NCI-H2196 (cell line): ENCODE measurements around the gene CRACR2A.

ENCODE experiments used
- DNase-seq: peaks from one replicate; lab custom pipeline; 2025; ENCODE audit not compliant: unreplicated experiment; lab: John Stamatoyannopoulos, UW

The CRACR2A gene

DNA sequence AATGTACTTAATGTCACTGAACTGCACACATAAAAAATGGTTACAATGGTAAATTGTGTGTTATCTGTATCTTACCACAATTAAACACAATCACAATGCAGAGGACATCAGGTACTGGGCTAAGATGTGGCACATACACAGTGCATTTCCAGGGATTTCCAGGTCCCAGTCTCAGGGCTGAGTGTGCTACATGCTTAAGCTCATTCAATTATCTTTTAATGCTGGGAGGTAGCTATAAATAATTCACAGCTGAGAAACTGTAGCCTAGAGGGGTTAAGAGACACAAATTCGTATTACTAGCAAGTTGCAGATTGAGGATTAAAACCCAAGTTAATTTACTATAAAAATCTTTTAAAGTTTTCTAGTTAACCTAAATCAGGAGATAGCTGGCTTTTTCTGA is 67.1 kb downstream of the CRACR2A start:
- no peak for DNase-seq

DNA sequence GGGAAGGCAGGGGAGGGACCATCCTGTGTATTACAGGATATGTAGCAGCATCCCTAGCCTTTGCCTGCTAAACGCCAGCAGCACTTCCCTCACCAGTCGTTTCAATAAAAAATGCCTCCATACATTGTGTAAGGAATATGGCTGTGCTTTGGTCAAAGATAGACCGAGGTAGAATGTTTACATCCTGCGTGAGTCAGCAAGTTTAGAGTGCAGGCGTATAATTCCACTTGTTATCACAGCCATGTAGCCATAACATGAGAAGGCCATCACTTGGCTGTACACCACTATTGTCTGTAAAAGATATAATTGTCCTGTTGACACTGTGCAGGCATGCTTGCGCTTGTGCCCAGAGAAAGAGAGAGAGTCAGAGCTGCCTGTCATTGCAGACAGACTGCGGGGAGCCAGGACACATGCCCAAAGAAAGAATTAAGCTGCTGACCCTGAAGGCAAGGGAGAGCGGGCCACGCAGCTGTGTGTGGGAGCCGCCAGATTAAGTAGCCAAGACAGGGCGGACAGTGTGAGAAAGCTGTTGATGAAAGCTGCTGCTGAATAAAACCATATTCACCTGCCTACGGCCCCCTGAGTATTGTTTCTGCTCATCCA is 68.4 kb downstream of the CRACR2A start:
- no peak for DNase-seq

DNA sequence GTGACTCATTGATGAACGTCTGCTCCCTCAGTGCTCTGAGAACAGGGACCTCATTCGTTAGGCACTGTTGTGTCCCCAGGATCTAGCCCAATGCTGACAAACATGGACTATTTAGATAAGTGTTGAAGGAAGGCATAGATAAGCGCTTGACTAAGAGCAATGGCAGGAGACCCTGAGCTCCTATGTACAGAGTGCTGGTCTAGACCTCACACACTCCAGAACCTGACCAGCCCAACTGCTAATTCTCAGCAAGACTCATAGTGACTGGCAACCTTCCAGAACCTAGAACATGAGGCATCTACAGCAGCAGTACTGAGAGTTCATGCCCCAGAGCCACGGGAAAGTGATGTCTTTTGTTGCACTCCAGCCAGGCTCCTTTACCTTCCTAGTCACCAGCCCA is 69.2 kb downstream of the CRACR2A start:
- no peak for DNase-seq

DNA sequence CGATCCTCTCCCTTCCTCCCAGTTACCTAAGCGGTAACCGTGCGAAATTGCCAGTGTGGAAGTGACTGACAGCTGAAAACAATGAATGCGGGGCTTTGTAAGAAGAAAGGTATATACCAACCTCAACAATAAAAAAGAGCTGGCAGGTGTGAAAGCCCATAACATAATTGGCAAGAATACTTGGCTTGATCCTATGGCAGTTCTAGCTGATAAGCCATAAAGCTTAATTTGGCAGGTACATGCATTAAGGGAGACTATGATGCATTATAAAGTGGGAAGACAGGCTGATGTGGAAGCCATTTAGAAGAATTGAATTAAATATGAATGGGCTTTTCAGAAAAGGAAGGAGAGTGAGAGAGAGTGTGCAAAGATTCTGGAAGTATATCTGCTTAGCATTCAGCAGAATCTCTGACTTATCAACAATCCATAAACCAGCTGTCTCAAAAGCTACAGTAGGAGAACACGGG is 71.3 kb downstream of the CRACR2A start:
- DNase-seq: no peak

DNA sequence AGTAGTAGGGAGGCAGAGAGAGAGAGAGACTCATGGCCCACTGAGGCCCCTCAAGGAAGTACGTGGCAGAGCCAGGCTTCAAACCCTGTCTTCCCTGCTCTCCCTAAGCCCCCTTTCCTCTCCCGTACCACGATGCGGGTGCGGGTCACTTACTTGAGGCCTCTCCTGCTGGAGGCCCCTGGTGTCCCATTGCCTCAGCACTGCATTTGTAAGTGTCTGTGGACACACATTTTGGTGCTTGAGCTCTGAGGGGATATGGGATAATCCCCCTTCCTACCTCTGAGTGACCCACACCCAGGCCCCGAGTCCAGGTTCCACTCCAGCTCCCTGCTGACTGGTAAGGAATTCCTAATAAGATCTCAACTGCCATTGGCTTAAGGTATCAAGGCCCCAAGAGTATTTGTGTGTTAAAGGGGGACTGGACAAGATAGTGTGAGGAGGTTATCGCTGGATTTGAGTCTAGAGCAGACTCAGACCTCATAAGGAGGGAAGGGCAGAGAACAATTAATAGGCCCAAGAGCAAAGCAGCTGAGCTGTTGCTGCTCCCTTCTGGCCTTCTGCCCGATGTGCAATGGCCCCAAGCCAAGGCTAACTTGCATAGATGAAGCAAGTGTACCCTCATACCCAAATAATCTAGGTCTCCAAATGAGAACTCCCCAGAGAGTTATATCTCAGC is 71.9 kb downstream of the CRACR2A start:
- peak; percentile 9 for DNase-seq

DNA sequence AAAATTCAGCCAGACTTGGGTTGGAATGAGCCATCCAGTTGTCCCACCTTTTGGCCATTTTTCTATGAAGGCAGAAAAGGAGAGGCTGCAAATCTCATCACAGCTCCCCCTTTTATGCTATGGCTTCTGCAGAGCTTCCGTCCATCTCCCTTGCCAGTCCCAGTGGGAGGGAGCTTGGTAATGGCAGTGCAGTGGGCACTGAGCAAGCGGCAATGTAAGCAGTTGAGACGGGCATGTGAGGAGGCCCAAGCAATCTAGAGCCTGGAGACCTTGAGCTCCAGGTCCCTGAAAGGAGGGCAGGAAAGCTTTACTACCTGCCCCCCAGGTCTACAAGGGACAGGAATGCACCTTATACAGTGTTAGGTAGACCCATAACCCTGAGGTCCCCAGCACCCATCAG is 73.1 kb downstream of the CRACR2A start:
- no peak for DNase-seq

DNA sequence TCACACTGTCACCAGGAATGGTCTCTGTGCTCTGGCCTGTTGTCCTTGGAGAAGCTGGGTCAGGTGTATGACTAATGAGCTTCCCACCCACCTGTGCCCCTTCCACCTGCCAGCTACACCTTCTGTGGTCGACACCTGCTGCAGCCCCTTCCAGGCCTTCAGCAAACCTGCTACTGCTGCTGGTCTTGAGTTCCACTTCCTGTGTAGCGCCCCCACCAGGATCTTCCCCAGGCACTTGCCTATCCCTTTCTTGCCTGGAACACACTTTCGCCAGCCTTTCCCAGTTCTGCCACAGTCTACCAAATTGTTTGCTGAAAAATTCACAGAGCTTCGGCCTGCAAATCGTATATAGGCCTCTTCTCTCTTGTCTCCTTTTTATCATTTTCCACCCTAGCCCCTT is 75.3 kb downstream of the CRACR2A start:
- DNase-seq: no peak

DNA sequence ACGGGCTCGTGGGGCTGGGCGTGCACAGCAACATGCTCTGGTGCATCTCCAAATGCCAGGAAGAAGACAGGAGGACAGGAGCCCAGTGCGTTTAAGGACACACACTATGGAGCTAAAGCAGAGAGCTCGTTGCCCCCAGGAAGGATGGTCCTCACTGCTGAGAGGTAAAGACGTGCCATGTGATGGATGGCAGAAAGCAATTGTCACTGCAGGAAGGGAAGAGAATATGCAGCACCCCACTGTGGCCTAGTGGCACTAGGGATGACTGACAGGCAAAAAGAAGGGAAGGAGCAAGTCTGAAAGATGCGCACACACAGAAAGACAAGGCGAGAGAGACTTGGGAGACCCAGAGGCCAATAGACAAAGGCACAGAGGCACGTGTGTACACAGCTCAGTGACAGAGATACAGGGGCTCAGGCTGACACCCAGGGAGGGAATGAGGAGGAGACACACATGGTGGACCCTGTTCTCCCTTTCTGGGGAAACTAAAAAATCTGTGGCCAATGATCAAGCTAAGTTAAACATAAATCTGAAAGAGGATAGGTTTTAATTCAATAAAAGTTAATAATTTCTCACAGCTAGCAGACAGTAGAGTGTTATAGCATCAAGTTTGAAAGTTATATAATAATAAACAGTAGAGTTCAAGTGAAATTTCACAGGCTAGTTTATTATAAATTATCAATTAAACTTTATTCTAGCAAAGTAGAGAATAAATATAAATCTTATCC is 78.8 kb downstream of the CRACR2A start:
- no peak for DNase-seq

DNA sequence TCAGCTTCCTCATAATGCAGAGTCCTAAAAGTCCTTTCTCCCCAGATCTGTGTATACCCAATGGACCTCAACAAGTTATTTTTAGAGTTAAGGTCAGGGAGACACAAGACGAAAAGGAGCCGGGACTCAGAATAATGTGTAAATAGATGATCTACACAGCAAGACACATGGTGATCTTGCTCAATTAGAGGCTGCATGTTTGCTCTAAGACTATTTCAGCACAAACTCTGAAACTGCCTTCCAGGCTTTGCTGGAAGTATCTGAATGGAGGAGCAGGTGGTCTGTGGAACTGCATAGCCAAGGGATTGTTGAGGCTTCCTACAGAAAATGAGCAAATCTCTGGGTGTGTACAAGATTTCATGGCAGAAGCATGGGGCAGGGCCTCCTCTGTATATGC is 80.8 kb downstream of the CRACR2A start:
- DNase-seq: no peak

DNA sequence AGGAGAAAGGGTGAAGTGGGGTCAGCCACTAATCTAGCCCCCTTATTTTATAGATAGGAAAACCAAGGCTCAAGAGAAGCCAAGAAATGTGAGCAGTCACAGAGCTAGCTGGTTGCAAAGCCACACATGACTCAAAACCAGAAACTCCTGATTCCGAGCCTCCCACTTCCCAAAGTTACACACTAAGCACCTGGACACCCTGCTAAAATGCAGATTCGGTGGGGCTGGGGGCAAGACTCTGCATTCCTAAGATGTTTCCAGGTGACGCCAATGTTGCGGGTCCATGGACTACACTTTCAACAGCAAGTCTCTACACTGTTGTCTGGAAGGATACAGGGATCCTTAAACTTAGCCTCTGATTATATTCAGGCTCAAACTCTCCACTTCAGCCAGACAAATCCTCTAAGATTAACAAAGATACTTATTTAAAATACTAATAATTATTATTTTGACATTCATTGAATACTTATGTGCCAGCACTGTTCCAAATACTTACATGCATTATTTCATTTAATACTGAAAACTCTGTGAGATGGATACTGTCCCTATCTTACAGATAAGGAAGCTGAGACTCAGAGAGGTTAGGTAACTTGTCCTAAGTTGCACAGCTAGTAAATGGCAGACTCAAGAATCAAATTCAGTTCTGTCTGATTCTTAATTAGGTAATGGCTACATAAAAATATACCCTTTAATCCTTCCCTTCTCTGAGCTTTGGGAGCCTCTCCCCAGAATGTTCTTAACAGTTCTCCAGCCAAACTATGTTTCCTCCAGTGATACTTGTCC is 81.4 kb downstream of the CRACR2A start:
- no peak for DNase-seq

DNA sequence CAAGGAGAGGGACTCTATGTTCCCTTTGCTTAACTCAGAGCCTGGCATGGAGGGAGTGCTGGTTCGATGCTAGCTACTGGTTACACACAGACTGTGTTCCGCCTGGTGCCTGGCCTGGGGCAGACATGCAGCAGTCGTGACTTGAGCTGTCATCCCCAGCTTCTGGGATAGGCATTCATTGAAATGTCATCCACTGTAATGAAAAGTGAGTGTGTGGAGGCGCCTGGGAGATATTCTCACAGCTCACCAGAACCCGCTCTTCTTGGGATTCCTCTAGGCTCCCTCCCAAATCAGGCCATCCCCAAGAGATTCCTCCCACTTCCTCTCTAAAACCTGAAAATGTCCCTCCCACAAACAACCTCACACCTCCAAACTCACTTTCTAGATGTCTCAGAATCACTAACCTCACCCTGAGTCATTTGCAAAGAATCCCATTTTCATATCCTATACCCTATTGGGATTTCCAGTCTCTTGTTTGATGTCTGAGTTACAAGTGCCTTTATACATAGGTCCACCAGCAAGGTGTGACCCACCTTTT is 82.8 kb downstream of the CRACR2A start:
- no peak for DNase-seq

DNA sequence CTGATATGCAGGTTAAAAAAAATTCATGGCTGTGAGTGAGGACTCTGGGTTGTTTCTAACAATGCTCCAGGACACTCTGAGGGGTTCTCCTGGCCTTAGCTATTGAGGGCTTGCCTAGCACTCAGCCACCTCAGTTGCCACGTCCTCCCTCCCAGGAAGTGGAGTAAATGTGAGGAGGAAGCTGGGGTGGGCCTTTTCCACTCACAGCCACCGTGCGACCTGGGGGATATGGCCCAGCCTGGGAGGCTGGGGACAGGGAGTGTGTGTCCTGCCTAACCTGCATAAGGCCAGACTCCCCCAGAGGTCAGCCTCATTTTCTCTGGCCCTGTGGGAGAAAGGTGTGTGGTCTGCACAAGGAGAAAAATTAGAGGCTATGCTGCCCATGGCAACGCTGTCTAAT is 83.3 kb downstream of the CRACR2A start:
- no peak for DNase-seq

DNA sequence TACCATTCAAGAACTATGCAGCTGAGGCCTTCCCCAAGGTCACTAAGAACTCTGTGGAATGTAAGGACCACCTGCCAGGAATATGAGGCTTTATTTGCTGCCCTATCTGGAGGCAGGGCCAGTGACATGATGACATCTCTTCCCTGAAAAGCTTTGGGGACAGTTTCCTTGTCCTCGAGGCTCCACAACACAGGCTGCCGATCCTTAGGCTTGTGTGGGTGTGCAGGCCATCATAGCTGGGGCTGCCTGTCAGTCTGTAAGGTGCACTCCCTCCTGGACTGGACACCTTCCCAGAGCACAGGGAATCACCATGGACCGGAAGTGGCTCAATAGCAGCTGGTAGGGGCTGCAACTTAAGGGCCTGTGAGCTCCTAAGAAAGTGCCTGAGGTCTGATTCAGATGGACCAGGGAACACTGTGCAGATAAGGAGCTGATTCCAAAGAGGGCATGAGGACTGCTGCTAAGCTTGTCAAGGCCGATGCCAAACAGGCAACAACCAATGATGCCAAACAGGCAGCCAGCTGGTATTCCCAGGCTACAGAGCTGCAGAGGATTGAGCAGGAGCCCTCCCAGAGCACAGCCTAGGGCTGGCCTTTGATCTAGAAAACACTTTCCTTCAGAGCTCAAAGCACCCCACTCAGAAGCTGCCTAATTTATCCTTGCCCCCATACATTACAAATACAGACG is 84.3 kb downstream of the CRACR2A start:
- no peak for DNase-seq

DNA sequence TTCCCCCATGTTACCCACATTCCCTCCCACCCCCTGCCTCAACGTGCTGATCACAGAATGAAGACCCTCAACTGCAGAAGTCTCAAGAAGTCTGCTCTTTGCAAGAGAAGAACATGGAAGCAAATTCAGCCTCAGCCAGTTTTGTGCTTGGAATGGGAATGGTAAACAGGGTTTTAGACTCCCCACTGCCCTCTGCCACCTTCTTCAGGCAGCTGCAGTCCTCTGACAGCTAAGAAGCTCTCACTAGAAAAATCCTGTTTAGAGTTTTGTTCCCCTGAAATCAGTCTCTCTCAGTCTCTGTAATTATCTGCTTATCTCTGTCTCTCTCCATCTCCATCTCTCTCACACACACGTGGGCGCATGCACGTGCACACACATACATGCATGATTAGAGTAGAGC is 85.4 kb downstream of the CRACR2A start:
- DNase-seq: no peak

DNA sequence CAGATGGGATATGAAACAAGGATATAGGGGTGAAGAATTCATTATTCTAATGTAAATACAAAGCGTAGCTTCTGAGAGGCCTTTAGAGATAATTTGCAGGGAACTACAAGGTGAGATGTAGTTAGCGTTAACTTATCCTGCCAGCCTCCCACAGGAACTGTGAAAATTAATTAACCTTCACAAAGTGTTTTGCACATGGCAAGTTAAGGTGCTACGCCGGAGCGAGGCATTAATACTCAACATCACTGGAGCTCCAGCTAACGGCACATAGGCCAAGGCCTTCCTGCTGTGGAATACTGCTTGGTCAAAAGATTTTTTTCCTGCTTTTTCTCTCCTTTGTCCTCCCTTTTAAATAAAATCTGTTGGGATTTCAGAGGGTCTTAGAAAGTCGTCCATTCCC is 86.5 kb downstream of the CRACR2A start:
- no peak for DNase-seq

DNA sequence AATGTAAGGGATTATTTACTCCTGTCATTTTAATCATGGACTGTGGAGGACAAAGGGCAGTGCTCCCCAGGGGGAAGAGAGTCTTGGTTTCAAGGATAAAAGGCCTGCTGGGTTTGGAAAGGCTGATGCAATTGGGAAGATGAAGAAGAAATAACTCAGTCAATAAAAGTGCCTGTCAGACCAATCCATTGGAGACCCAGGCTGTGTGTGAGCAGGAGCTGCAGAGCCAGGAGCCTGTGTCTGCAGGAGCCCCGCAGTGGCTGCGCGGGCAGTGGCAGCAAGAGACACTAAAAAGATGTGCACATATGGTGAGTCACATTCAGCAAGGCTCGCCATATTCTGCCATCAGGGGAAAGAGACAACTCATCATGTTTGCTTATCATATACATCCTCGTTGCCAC is 90.4 kb downstream of the CRACR2A start:
- DNase-seq: no peak

DNA sequence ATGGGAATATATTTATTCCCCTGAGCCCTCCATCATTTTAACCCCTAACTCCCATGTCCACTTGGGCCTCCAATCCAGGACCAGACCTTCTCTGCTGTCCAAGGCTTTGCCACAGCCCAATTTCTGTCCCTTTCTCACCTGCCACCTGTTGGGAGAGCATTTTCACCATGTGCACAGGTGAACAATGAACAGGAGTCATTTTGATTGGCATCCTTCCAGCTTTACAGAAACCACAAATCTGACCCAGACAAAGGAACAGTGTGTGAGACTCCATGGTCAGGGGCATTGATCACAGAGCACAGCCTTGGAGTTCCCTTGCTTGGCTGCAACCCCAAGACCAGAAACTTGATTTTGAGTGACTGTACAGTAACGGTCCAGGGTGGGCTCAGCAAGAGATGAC is 91.9 kb downstream of the CRACR2A start:
- DNase-seq: peak; percentile 54

DNA sequence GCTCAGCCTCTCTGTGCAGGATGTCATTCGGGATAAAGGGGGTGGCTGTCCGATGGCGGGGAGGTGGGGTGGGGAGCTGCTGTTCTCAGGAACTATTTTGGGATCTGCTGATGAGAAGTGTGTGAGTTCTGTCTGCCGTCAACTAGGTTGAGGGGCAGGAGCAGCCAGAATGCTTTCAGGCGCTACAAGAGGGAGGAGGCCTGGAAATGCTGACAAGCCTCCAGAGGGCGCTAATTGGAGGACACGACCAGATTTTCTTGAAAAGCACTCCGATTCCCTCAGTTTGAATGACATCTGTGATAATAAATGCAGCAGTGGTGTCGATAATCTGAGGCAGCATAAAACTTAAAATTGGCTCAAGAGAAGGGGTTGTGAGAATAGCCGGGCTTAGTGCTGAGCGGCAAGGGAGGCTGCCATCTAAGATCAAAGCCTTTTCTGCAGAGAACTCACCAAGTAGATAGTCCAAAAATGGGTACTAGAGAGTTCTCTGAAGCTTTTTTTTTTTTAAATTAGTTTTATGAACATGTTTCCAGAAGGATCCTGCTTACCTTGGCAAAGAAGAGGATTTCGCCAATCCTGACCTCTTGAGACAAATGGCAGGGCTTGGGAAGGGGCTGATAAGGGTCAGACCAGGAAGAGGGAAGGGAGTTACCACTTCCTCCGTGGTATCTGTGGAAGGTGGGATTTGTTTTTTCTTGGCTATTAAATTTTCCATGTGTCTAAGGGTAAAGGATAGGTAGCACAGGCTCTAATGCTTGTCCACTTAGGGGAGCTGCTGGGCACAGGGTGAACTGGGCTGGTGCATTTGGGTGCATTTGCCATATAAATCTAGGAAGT is 94.4 kb downstream of the CRACR2A start:
- DNase-seq: no peak

DNA sequence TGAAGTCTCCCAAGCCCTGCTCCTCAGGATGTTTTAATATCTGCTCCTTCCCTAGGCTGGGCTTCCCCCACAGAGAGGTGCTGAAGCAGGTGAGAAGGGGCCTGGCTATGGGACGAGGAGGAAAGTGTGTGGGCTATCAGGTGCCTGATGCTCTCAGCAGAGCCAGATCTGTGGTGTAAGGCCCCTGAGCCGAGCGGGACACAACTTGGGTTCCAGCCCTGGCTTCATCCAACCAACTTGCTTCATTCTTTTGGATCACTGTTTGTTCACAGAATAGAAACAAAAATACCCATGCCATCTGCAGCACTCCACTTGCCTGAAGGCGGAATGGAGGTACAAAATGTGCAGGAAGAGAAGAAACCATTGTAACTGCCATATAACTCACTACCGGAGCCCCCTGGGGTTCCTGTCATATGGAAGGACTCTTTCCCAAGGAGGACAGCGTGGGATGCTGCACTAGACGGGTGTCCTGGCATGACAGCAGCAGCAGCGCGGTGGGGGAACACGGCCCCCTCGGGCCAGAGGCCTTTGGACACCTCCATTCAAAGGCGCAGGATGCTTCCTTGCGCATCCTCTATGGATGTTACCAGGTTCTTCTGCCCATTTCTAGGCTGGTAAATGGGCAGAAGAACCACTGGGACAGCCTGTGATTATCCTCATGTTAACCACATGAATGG is 95.8 kb downstream of the CRACR2A start:
- DNase-seq: no peak
